Measurements from ENCODE around the gene ARHGAP20. TPM values are rescaled to one million over a fixed set of nuclear protein-coding genes. Genes with fewer than 3 reads are reported as not detected.

The ARHGAP20 gene
- total RNA-seq (2011; cell fraction: chromatin; rRNA removed; ENCODE audit: low replicate concordance) = not detected in 2 replicates
- total RNA-seq (2011; cell fraction: nucleolus; rRNA removed) = not detected in 2 replicates
- not detected in 2 replicates for total RNA-seq (2011; cell fraction: nucleoplasm; rRNA removed)
- not detected in 2 replicates for total RNA-seq (2014; rRNA removed)
- total RNA-seq (2014; rRNA removed; fragmentation: Illumina TruSeq; extraction: Trizol) = not detected in 2 replicates
- not detected in 2 replicates for total RNA-seq (2015; rRNA removed; fragmentation: Illumina TruSeq; extraction: Trizol)
- 0.07 TPM in 1 of 2 replicates, not detected in the other for total RNA-seq (2021)
- polyA plus RNA-seq (2011; rRNA removed) = not detected in 2 replicates
- not detected in 2 replicates for polyA plus RNA-seq (2011; cell fraction: cytosol; rRNA removed)
- polyA plus RNA-seq (2011; cell fraction: nucleus; rRNA removed) = not detected in 2 replicates
- polyA plus RNA-seq (2012) = 0.07 TPM in 1 of 2 replicates, not detected in the other
- polyA plus RNA-seq (2014; fragmentation: Illumina TruSeq; extraction: Trizol) = not detected in 2 replicates
- not detected for polyA plus RNA-seq (2014; fragmentation: Nextera tagmentation; extraction: Ambion mirVana)
- polyA plus RNA-seq (2014; rRNA removed) = 0.11 TPM in 1 of 2 replicates, not detected in the other
- polyA minus RNA-seq (2011; rRNA and poly(A)+ RNA removed) = not detected in 2 replicates
- polyA minus RNA-seq (2011; cell fraction: cytosol; rRNA and poly(A)+ RNA removed) = not detected in 2 replicates
- polyA minus RNA-seq (2011; cell fraction: nucleus; rRNA and poly(A)+ RNA removed) = not detected in 2 replicates
- Bru-seq, nascent RNA = percentile 5 among the genes with signal in this experiment
- percentile 4 among the genes with signal in this experiment for BruChase-seq, experiment 1, labeled RNA remaining after a 2-hour chase
- BruChase-seq, experiment 2, labeled RNA remaining after a 6-hour chase = percentile 5 among the genes with signal in this experiment
- long read RNA-seq, experiment 1 = 0 reads
- long read RNA-seq, experiment 2 = 0 reads
- long read RNA-seq, experiment 3 = 0 reads

GRCh38 chr11:110711776-110712658 is at the start of gene ARHGAP20:
ARHGAP20 (minus strand) TSS chr11:110712437; CDS start chr11:110712231, 206 bp downstream.
- FAIRE-seq (no peak), DNase-seq (ENCODE audit: extremely low read depth in 1 of 4, low spot score in 3 of 4) (peak; percentile 33 to 66 (median 64)), ATAC-seq (peak; percentile 97)
- Histone ChIP-seq H3K9ac (ENCODE audit: insufficient read depth in 1 of 2, low read depth in 2 of 2, low read length in 2 of 2) (no peak within 1 kb of the TSS), H4K20me1 (replicated peaks; ENCODE audit: control insufficient read depth, insufficient read depth, low read length) (no peaks in the 10 kb centered on the region), H3K4me3 (no peak within 1 kb of the TSS), H3K9me1 (ENCODE audit: control insufficient read depth, insufficient read depth, low read length) (no peaks in the 10 kb centered on the region), H3K79me2 (ENCODE audit: control insufficient read depth, insufficient read depth, low read length) (no peaks in the 10 kb centered on the region), H3K27me3 (ENCODE audit: control insufficient read depth in 2 of 2, insufficient read depth in 2 of 2, low read length in 2 of 2) (no peaks in the 10 kb centered on the region; a peak in 1 of 5 replicates), H3K36me3 (ENCODE audit: control insufficient read depth, insufficient read depth, low read length) (no peaks in the 10 kb centered on the region), H2AFZ (ENCODE audit: low read depth, low read length) (no peak within 1 kb of the TSS), H3K27ac (ENCODE audit: extremely low read depth, low read depth, low read length) (no peak within 1 kb of the TSS), H3K4me2 (ENCODE audit: insufficient read depth, low read length) (no peak within 1 kb of the TSS), H3K4me1 (replicated peaks in 1 of 2; ENCODE audit: control insufficient read depth in 2 of 2, insufficient read depth in 2 of 2, low read length in 2 of 2) (peaks cover 0 to 14% of the 10 kb centered on the region in 2 experiments; a peak in 2 of 5 replicates), H3K9me3 (replicated peaks; ENCODE audit: control insufficient read depth, insufficient read depth, low read depth, low read length) (no peaks in the 10 kb centered on the region)
- in situ Hi-C loops (cut with MboI) = no loop called here
- intact Hi-C loops (cut with micrococcal nuclease) = no loop called here
- CTCF ChIA-PET (ENCODE audit: low intra/inter-chr PET ratio) = no interaction called here
- POLR2A ChIA-PET = no interaction called here
- TF ChIP-seq, protein P1, sequence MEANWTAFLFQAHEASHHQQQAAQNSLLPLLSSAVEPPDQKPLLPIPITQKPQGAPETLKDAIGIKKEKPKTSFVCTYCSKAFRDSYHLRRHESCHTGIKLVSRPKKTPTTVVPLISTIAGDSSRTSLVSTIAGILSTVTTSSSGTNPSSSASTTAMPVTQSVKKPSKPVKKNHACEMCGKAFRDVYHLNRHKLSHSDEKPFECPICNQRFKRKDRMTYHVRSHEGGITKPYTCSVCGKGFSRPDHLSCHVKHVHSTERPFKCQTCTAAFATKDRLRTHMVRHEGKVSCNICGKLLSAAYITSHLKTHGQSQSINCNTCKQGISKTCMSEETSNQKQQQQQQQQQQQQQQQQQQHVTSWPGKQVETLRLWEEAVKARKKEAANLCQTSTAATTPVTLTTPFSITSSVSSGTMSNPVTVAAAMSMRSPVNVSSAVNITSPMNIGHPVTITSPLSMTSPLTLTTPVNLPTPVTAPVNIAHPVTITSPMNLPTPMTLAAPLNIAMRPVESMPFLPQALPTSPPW (CRISPR knock-in tag; IDR thresholded peaks at IDR 0.05) = no peak; the same call in 1 of the 2 replicates
- peak in 1 of 2 experiments; percentile 47 for TF ChIP-seq E2F6 (IDR thresholded peaks at IDR 0.05; ENCODE audit: borderline replicate concordance in 1 of 2, extremely low read depth in 1 of 2, insufficient read depth in 1 of 2, insufficient read length in 1 of 2, low read depth in 1 of 2, low read length in 1 of 2, poor library complexity in 1 of 2, severe bottlenecking in 1 of 2)
- BruUV-seq (replicated peaks) = no TSS peak
- 26% methylated on average over 37 of the region's 109 CpGs for whole genome bisulfite sequencing (ENCODE audit: insufficient coverage, low coverage, missing lambda C conversion rate)
